HG02798 (cell line): ENCODE measurements around the gene TRMT112.
A peak's percentile ranks its signal among the peaks of the same experiment; 100 is the strongest.

Experiments
- ATAC-seq: cut with Tn5 transposase; IDR thresholded peaks from one replicate; pipeline ENCODE4 v1.9.1; 2021; ENCODE audit warnings: mild to moderate bottlenecking; ENCODE audit not compliant: unreplicated experiment, poor library complexity

Gene TRMT112

GRCh38 chr11:64296830-64297698 lies 20.3 kb downstream of the TRMT112 start:
- no peak for ATAC-seq

- ATAC-seq = no peak
These were observed 21.1 kb downstream of the TRMT112 start for GRCh38 chr11:64296236-64296635.

GRCh38 chr11:64295760-64296159 lies 21.6 kb downstream of the TRMT112 start:
- ATAC-seq = no peak

- ATAC-seq = no peak
These were observed 22.6 kb downstream of the TRMT112 start for GRCh38 chr11:64294774-64295173.

GRCh38 chr11:64292460-64293254 lies 24.7 kb downstream of the TRMT112 start:
- no peak for ATAC-seq

GRCh38 chr11:64291752-64292459 lies 25.5 kb downstream of the TRMT112 start:
- no peak for ATAC-seq

- no peak for ATAC-seq
These were observed 26.1 kb downstream of the TRMT112 start, which contains the start of gene KCNK4 for GRCh38 chr11:64291262-64291751. KCNK4 (plus strand) TSS chr11:64291302; CDS start chr11:64293019, 1,717 bp downstream.

GRCh38 chr11:64290352-64291261 lies 26.8 kb downstream of the TRMT112 start:
- no peak for ATAC-seq

GRCh38 chr11:64289002-64289564 lies 28.3 kb downstream of the TRMT112 start:
- ATAC-seq = no peak

GRCh38 chr11:64288353-64288750 lies 29.0 kb downstream of the TRMT112 start:
- no peak for ATAC-seq

- ATAC-seq = no peak
These were observed 29.5 kb downstream of the TRMT112 start for GRCh38 chr11:64287676-64288352.

- no peak for ATAC-seq
These were observed 30.6 kb downstream of the TRMT112 start for GRCh38 chr11:64286801-64287159.

- no peak for ATAC-seq
These were observed 31.2 kb downstream of the TRMT112 start for GRCh38 chr11:64285885-64286800.

- ATAC-seq = peak; percentile 71
These were observed 32.1 kb downstream of the TRMT112 start, which contains the start of gene GPR137 for GRCh38 chr11:64284962-64285884. GPR137 (plus strand) TSS chr11:64285848; CDS start chr11:64286525, 677 bp downstream.

- ATAC-seq = peak; percentile 73
These were observed 33.1 kb downstream of the TRMT112 start, which contains the start of gene BAD for GRCh38 chr11:64284048-64284961. BAD (minus strand) TSS chr11:64284665; CDS start chr11:64284368, 297 bp downstream.
